CD4-positive, alpha-beta T cell treated with Interleukin-4 for 4 hours (primary cell): ENCODE measurements around the gene ATP1B1.
"Not testable (repeated sequence)": the region's sequence is repeated elsewhere in the genome, so short reads cannot be mapped to it uniquely, and the experiment has no call there.

Experiments
- DNase-seq: peaks from one replicate; pipeline ENCODE4 v3.0.0-alpha.2; 2020

ATP1B1 gene

DNA sequence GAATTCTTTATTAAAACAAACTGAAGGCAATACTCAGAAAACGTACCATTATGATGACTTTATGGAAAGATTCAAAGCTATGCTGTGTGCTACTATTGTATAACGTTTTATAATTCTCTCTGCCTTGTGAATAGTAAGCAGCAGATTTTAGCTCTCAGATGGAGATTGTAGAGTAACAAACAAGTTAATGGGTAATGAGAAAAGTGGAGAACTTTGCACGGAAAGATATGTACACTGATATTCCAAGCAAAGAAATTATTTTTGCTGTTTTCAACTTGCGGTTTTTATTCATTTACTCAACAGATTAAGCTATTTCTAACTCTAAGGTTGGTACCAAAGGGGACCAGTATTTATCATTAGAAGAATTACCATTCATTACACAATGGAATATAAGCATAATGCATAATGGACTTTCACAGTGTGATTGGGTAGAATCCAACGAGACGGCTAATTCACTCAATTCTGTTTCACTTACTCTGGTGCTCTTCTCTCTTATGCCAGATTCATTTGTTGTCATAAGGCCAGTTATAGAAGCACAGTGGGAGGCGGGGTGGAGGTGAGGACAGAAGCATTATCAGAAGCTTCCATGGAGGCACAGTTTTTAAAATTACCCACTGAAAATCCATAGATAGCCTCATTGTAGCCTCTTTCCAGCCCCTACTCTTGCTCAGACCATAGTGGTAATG is 38.6 kb downstream of the ATP1B1 start:
- DNase-seq, result no peak

DNA sequence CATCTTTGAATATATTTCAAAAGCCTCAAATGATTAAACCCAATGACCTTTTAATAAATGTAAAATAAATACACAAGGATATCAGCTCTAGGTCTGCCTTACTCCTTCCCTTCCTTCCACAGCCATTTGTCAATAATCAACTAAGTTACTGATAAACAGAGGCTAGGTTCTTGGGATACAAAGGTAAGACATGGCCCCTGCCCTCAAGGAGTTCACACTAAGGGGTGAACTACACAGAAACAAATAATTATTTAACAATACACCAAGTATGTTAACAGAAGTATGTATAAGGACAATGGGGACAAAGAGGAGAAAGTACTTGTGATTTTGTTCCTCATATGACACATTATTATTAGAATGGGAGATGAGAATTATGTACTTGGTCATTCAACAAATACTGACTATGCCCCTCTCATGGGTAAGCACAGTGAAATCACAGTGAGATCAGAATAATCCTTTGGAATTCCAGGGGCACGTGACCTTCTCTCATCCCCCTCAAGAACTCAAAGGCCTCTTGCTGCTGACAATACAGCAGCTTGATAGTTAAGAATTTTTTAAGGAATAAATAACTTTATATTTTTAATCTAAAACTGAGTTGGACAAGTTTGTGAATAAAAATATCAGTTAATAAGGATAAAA is 40.2 kb downstream of the ATP1B1 start:
- DNase-seq, result no peak

DNA sequence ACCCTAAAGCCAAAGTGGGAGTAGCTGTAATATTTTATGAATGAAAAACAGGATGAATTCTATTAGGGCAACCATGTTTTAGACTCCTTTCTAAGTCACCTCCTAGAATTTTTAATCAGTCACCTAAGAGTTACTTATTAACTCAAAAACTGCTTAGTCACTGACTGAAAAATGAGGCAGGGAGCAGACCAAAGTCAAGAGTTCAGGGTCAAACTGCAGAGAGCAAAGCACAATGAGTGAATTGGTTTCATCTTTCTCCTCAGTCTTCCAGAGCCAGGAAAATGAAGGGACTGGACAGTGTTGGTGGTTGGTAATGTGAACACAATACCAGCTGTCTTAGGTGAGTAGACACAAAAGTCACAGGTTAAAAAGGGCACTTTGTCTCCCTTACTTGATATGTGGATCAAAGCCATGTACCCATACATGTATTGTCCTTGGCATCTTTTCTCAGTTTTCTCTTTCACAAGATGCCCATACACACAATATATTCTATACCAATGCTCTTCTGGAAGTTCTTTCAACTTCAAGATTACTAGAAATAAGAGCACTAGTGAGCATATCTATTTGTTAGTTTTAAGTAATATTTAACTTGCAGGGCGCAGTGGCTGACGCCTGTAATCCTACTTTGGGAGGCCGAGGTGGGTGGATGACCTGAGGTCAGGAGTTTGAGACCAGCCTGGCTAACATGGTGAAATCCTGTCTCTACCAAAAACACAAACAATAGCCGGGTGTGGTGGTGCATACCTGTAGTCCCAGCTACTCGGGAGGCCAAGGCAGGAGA is 42.2 kb downstream of the ATP1B1 start:
- no peak for DNase-seq

DNA sequence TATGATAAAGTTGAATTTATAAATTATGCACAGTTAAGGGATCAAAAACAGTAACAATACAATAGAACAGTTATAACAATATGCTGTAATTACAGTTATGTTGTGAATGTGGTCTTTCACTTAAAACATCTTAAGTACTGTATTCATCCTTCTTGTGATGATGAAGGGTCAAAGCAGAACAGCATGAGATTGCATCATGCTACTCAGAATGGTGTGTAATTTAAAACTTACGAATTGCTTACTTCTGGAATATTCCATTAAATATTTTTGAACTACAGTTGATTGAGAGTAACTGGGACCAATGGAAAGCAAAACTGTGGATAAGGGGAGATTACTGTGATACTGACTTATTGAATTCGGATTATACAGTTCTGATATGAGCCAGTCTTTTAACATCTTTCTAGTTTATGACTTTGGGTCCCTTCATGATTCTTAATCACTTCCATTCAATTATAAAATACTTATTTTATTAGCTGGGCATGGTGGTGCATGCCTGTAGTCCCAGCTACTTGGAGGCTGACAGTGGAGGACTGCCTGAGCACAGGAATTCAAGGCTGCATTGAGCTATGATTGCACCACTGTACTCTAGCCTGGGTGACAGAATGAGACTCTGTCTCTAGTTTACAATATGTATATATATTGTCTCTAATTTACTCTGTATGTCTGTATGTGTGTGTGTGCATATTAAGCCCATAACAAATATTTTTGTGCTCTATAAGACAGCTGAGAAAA is 43.2 kb downstream of the ATP1B1 start:
- DNase-seq, result no peak

DNA sequence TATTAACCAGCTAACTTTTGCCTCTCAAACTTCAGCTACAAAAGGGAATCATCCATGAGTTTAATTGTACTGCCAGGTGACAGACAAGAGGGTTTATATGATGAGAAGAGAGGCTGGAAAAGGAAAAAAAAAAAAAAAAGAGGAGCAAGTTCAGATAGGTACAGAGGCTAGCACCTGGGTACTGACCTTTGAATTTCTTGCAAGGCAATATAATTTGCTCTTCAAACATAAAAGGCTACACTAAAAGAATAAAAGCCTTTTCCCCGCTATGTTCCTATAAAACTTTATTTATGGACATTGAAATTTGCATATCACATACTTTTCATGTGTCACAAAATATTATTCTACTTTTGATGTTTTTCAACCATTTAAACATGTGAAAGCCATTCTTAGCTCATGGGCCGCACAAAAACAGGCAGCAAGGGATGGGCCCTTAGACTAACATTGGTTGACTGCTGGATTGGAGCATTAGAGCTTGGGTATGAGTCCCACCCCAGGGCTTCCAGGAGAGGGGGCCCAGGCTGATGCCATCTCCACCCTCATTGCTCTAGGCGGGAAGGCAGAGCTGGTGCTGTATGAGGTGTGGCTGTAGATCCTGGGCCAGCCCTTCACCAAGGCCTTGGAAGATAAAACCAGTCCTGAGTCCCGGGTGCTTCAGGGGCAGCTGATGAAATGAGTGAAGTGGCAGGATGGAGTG is 44.3 kb downstream of the ATP1B1 start:
- DNase-seq, result no peak

DNA sequence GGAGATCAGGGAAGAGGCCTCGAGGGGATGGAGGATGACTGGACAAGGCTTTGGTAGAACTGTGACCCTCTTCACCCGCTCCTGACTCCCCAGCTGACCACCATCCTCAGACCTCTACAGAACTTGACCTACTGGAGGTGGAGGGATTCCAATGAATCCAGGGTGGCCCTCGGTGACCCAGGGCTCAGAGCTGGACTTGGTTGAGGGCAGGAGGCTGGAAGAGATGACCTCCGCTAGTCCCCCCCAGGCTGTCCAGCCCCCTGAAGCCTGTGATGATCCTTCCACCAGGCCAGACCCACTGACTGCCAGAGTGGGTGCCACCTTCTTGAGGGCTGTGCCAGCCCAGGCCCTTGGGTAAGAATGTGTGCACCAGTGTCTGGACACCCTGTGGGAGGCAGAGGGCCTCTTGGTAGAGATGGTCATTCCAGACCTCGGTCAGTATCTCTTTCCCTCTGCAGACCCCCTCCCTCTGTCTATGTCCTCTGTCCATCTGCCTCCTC is 44.9 kb downstream of the ATP1B1 start:
- DNase-seq, result no peak

DNA sequence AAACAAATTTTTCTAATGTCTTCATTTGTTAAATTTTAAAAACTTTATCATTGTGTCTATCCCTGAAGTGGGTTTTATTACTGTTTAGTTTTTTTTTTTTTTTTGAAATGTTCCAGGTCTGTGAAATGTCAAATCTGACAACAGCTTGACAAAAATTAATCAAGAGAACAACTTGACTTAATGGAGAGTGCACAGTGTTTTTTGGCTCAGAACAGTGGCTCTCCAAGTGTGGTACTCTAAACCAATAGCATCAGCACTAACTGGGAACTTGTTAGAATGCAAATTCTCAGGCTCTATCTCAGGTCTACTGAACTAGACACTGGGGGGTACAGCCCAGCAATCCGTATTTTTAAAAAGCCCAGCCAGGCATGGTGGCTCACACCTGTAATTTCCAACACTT is 49.2 kb downstream of the ATP1B1 start:
- DNase-seq, result no peak

DNA sequence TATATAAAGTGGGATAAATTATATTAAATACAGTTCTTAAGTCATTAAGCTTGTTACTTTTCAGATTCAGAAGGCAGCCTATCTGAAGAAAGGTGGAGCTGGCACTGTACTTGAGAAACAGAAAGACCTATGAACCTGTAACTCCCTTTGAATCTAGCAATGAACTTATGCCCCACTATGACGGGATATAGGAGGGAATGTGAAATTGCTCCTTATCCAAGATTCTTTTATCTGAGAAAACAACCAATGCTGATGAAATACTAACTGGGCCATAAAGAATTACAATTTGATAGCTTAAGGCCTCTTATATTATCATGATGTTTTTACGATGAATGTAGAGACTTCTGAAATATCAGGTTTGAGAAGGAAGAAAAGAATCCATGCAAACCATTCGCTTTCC is 50.1 kb downstream of the ATP1B1 start:
- DNase-seq, result no peak

DNA sequence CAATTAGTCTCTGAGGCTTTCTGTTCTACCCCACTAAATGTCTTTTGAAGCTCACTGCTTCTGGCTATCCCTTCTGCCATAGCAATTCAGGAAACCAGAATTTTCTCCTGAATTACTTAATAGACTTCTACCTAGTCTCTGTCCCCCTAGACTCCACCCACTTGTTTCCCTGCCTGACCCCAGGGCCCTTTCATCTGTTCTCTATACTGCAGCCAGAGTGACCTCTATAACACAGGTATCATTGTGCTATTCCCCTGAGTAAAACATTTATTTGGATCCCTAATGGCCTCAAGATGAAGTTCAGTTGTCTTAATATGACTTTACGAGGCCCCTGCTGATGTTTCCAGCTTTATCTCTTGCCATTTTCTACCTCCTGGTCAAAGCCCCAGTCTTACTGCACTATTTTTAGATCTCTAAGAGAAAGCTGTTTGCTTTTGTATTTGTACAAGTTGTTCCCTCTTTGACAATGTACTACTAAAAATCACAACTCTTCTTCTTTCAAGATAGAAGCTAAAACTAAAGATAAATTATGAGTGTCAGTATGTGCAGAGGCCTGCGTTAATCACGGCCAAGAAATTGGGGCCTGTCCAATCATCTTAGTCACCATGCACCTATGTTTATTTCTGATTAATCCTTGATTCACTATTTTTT is 54.5 kb downstream of the ATP1B1 start:
- no peak for DNase-seq

DNA sequence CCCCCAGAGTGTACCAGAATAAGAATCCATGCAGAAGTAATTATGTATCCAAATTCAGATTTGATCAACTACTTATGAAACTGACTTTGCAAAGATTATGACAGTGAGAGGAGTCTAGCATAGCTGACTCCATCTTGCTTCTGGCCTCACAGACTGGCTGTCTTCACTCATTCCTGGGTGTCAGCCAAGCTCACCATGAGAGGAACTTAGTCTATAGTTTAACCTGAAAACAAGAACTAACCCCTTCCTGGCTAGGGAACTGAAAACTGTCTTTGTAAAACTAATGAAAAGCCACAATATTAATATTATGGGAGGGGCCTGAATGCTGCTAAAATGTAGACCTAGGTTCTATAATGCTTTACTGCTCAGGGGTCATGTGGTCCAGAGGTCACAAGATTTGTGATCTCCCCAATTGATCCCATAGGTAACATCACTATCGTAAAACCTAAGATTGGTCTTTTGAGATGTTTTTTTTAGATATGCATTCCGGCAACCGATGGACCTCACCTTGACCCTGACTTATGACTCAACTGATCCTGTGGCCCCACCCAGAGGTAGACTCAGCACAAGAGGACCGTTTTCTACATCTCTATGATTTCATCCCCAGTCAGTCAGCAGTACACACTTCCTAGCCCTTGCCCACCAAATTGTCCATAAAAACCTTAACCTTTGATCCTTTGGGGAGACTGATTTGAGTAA is 55.2 kb downstream of the ATP1B1 start:
- no peak for DNase-seq

DNA sequence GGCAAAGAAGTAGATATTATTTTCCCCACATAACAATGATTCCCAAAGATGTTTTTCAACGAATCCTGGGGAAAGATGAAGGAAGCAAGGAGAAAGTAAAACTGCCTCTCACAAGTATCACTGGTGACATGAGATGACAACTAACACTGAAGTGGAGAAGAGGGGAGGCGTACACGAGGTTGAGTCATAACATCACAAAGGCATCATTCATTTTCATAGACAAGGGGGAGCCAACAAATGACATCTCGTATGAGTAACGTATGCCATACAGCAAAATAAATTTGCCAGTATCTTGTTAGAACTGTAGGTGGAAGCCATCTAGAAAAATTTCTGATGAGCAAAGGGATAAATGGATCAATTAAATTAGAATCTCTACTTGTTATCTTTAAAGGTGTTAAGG is 56.6 kb downstream of the ATP1B1 start:
- no peak for DNase-seq

DNA sequence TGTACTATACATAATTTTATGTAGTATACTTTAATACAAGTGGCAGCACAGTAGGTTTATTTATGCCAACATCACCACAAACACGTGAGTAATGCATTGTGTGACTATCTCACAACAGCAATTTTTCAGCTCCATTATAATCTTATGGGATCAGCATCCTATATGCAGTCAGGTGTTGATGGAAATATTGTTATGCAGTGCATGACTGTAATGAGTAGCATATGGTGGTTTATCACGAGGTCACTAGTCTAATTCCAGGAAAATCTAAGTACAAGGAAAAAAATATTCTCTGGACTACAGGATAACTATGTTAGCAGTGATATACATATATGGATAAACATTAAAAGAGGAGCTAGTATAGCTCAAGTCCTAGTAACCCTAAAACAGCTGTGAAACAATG is 69.0 kb downstream of the ATP1B1 start:
- no peak for DNase-seq

DNA sequence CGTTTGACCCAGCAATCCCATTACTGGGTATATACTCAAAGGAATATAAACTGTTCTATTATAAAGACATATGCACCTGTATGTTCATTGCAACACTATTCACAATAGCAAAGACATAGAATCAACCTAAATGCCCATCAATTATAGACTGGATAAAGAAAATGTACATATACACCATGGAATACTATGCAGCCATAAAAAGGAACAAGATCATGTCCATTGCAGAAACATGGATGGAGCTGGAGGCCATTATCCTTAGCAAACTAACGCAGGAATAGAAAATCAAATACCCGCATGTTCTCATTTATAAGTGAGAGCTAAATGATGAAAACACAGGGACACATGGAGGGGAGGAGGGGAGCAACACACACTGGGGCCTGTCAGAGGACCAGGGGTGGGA is 72.9 kb downstream of the ATP1B1 start:
- DNase-seq, result not testable (repeated sequence)

DNA sequence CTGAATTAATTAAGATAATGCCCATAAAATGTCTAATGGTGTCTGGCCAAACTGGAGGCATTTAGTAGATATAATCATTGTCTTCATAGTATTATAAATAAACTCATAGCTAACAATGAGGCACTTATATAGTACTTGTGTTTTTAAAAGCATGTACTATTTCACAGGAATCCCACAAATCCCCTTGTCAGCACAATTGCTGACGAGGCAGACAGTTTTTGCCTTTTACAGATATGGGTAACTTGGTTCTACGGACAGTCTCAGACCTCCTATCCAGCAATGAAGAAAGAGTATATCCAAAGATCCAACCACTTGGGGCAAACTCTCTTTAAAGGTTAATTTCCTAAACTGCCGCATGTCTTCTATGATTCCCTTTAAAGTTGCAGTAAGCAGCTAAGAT is 73.7 kb downstream of the ATP1B1 start:
- DNase-seq, result no peak
